ENCODE data around the gene FYB1.

- no peak for TF ChIP-seq EZH2 (IDR thresholded peaks at IDR 0.05; ENCODE audit: borderline replicate concordance)
- TF ChIP-seq CTCF (IDR thresholded peaks at IDR 0.05; ENCODE audit: poor library complexity): no peak
- TF ChIP-seq EZH2phosphoT487 (IDR thresholded peaks at IDR 0.05; ENCODE audit: low read depth, severe bottlenecking, unreplicated experiment): no peak
Measured at GRCh38 chr5:39201781-39202596, 17.4 kb downstream of the FYB1 start.
